ENCODE results near the gene RNF187.
"Not testable (repeated sequence)": the region's sequence is repeated elsewhere in the genome, so short reads cannot be mapped to it uniquely, and the experiment has no call there.

The RNF187 gene

DNA sequence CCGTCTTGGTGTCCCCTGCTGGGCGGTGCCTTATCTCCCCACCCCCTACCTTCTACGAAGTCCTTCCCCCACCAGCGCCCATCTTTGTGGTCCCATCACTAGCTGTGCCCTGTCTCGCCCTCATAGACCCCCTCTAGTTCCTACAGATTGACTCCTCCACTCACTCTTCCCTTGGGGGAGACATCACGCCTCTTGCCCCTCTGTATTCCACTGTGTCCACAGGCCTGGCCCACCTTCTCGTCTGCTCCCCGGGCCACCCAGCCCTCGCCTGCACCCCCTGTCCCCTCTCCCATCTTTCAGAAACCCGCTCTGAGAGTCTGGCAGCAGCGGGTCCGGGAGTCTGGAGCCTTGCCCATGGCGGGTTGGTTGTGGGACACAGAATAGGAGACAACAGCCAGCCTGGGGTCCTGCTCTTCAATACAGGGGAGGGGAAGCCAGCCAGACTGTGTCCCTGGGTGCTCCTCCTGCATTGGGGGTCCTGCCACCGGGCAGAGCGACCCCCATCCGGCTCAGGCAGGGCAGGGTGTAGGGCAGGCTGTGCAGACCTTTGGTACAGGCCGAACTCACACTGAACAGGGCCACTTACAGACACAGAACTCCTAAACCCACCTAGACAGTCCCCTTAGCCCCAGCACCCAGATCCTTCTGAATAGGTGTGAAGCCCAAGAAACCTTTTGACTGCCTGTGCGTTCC, 1.1 kb downstream of the RNF187 start:
- no peak for DNase-seq (ENCODE audit: low spot score)

DNA sequence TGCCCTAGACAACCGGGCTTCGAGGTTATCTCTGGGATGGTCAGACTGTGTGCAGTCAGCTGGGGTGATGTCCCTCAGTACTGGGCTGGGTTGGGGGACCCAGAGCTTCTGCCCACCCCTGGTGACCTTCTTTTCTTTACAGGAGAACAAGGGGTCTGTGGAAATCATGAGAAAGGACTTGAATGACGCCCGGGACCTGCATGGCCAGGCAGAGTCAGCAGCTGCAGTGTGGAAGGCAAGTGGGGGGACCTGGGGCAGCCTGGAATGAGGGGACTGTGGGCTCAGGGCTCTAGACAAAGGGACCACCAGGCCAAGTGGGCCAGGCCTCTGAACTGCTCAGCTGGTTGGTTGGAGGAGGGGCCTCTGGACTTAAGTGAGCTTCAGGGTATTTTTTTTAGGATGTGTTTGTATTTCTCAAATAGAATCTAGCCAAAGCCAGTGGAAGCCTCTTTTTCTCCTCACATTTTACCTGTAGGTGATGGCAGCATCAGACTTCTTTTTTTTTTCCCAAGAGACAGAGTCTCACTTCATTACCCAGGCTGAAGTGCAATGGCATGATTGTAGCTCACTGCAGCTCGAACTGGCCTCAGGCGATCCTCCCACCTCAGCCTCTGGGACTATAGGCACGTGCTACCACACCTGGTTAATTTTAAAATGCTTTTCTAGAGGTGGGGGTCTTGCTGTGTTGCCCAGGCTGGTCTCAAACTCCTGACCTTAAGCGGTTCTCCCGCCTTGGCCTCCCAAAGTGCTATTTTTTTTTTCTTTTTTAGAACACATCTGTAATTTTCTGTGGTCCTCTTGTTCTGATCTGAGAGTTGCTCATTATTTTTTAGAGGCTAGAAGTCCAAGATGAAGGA, 1.9 kb downstream of the RNF187 start:
- no peak for DNase-seq (ENCODE audit: low spot score)

DNA sequence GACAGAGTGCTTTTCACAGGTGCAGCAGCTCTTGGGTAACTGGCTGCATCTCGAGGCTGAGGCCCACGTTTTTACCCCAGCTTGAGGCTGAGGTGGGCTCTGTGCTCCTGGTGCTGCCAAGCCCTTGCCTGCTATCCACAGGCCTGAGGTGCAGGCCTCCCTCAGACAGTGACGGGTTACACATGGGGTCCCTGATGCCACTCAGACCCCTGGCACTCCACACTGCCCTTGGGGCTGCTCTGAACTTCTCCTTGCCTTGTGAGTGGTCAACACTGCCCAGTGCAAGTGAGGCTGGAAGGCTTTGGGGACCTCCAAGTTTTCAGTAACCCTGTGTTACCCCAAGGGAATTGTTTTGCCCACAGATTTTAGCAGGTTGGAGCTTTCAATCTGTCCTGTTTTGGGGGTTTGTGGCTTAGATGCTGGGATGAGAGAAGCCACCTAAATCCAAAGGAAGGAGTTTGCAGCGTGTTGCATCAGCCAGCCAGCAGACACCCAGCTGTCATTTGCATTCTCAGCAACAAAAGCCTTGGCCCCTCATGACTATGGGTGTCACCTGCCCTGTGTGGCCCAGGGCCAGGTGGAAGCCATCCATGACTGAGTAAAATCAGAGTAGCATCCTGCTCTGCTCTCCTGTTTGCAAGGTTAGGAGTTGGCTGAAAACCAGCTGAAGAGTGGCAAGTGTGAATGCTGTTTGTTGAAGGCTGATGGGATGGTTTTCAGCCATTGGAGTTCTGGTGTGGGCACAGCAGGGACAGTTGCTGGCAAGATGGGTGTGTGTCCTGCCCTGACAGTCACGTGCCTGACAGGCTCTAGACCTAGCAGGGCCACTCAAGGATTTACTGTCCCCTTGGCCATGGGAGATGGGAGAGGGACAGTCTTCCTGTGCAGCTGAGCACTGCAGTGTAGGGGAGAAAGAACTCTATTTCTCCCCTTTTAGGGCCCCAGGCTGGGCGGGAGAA, 3.2 kb downstream of the RNF187 start:
- no peak for DNase-seq (ENCODE audit: low spot score)

DNA sequence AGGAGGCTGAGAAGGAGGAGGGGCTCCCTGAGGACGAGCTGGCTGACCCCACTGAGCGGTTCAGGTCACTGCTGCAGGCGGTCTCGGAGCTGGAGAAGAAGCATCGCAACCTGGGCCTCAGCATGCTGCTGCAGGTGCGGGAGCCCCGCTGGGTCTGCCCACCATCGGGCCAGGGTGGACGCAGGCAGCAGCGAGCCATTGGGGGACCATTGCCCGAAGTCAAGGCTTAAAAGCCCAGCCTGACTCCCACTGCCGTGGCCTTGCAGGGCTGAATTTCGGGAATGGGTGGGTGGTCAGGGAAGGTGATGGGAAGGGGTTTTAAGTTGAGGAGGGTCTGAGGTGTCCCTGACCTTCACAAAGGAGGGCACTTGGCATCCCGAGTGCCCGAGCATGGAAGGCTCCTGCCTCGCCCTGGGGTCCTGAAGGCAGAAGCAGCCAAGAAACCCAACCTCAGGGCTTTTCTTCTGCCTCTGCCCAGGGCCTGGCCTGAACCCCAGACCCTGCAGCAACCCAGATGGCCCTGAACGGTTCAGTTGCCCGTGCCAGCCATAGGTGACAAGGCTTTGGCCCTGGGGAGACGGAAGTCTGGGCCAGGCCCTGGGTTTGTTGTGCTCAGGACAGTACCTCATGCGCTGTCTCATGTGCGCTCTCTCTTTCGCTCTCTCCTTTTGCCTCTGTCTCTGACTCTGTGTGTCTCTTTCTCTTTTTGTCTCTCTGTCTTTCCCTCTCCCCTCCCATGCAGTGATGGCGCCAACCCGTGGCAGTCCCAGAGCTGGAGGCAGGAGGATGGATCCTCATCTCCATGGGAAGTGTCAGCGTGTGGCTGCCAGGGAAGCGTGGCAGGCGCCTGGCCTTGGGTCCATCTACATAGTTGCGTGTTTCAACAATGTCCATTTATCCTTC, 6.2 kb downstream of the RNF187 start:
- DNase-seq (ENCODE audit: low spot score): no peak

DNA sequence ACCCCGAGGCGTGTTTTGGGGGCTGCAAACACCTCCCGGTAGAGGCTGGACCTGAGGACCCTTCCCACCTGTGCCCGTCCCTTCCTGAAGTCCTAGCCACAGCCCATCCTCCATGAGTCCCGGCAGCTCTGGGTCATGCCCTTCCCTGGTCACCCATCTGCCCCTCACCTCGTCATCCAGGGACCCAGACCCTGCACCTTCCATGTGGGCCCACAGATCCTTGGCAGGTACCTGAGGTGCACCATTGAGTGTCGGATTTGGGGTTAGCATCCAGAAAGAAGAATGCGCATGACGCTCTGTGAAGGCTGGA, 6.8 kb downstream of the RNF187 start:
- no peak for DNase-seq (ENCODE audit: low spot score)

DNA sequence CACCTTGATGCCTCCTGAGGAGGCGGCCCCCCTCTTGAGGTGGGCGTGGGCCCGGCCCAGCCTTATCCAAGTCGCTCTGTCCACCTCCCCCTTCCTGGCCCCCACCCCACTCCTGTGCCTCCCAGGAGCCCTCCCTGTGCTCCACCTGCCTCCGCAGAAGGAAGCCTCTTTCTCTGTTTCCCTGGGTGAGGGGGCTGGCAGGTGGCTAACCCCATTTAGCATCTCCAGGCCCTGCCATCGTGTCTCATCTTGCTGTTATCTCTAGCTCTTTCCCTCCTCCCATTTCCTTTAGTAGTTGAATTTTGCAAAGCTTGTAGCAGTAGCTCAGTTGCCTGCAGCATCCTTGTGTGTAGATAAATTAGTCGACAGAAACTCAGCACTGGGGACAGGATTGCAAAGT, 7.2 kb downstream of the RNF187 start:
- DNase-seq (ENCODE audit: low spot score): no peak

DNA sequence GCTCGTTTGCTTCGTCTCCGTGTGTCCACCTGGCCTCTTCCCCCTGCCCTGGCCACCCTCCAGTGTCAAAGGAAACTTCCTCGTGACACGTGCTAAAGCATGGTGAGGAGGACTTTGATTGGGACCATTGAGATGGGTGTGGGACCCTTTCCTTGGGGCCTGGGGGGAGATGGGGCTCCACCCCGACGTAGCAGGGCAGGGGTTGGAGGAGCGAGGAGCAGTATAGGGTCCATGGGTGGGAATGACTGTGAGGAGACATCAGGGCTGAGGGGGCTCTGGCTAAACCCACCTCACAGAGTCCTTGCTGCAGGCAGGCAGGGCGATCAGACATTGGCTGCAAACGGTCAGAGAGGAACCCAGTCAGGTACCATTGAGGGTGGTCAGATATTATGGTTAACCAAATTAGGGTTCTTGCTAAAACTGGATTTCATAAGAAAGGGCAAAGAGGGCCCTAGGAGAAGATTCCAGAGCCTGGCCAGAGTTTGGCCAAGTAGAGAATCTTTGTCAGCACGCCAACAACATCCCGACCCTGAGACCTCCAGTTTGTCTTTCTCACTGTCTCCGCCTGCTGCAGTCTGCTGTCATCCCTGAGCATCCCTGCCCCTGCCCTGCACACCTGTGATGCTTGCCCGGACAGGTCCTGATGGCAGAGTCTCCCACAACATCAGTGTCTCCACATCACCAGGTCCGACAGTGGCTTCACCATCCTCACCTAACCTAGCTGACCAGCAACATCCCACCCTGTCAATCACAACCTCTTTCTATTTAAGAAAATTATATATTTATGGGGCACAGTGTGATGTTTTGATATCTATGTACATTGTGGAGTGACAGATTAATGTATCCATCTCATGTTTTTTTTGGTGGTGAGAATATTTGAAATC, 8.0 kb downstream of the RNF187 start:
- no peak for DNase-seq (ENCODE audit: low spot score)

DNA sequence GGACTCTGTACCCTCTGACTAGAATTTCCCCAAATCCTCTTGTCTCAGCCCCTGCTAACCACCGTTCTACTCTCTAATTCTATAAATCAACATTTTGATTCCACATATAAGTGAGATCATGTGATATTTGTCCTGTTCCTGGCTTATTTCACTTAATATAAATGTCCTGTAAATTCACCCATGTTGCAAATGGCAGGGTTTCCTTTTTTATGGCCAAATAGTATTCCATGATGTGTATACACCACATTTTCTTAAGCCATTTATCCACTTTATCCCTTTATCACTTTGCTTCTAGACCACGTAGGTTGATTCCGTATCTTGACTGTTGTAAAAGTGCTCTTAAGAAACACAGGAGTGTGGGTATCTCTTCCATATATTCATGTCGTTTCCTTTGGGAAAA, 8.9 kb downstream of the RNF187 start:
- DNase-seq (ENCODE audit: low spot score): no peak

DNA sequence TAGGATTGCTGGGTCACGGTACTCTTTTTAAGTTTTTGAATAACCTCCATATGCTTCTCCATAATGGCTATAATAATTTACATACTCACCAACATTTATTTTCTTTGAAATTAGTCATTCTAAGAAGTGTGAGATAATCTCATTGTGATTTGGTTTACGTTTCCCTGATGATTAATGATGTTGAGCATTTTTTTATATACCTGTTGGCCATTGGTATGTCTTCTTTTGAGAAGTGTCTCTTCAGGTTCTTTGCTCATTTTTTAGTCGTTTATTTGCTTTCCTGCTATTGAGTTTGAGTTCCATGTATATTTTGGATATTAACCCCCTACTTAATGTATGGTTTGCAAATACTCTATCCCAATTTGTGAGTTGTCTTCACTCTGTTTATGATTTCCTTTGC, 9.3 kb downstream of the RNF187 start:
- no peak for DNase-seq (ENCODE audit: low spot score)

DNA sequence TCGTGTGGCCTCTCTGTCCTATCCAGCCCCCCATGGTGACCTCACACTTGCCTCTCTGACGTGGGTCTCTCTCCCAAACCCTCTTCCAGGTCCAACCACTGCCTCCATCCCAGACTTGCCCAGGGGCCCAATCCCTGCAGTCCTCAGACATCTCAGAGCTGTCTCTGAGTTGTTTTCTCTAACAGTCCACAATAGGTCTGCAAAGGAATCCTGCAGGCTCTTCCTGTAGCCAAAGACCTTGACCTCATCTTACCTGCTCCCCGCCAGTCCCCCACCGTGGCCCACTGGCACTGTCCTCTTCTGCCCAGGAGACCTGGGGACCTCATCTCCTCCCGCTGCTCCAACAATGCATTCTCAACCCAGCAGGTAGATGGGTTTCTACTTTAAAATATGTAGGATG, 10.0 kb downstream of the RNF187 start:
- no peak for DNase-seq (ENCODE audit: low spot score)

DNA sequence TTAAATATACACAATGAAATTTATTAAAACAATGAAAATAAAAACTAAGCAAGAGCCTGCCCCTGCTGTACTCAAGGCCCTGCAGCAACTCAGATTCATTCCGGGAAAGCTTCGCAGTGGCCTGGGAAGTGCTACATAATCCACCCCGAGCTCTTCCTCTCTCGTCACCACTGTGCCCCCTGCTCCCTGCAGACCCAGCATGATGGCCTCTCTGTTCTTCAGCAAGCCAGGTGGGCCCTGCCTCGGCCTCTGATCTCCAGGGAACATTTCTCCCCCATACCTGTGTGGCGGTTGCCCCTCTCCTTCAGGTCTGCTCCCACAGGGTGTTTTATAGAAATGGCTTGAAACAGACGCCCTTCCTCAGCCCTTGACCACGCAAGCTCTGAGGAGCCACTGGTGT, 10.6 kb downstream of the RNF187 start:
- no peak for DNase-seq (ENCODE audit: low spot score)

DNA sequence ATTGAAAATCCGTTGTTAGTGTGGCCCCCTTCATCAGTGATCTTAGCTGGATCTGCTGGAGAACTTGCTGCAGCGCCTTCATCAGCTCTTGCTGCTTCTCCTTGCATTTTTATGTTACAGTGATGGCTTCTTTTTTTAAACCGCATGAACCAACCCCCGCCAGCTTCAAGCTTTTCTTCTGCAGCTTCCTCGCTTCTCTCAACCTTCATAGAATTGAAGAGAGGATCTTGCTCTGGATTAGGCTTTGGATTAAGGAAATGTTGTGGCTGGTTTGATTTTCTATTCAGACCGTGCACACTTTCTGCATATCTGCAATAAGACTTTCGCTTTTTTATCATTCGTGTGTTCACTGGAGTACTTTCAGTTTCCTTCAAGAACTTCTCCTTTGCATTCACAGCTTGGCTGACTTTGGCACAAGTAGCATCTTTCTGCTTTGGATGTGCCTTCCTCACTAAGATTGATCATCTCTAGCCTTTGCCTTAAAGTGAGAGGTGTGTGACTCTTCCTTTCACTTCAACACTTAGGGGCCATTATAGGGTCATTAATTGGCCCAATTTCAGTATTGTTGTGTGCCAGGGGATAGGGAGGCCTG, 13.1 kb downstream of the RNF187 start:
- no peak for DNase-seq (ENCODE audit: low spot score)

DNA sequence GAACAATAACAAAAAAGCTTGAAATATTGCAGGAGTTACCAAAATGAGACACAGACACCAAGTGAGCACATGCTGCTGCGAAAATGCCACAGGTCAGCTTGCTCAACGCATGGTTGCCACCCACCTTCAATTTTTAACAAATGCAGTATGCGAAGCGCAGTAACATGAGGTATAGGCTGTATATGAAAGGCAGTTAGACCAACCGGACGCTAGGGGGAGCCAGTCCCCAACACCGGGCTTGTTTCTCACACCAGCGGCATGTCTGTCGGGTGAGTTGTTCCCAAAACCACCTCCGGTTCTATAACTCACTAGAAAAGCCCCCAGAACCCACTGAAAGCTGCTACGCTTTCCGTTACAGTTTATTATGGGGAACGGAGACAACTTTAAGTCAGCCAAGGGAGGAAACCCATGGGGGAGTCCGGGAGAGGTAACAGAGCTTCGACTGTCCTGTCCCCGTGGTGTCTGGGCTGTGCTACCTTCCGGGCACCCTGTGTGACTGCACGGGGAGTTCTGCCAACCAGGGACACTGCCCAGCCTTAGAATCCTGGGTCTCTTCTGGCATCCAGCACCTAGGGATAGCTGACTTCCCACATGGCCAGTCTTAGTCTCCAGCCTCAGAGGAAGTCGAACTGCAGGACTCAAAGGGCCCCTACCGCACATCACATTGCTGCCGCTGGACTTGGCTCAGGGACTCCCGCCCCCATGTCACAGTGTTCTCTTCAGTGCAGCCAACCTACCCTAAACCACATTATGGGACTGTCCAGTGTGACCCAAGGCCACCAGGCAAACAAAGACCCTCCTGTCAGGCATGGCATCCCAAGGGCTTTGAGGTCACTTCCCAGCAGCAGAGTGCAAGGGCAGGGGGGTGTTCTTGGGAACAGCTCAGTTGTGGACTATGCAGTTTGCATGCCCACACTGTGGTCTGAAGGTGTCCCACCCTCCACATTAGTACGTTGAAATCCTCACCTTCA, 14.0 kb downstream of the RNF187 start:
- DNase-seq (ENCODE audit: low spot score): peak; percentile 69

DNA sequence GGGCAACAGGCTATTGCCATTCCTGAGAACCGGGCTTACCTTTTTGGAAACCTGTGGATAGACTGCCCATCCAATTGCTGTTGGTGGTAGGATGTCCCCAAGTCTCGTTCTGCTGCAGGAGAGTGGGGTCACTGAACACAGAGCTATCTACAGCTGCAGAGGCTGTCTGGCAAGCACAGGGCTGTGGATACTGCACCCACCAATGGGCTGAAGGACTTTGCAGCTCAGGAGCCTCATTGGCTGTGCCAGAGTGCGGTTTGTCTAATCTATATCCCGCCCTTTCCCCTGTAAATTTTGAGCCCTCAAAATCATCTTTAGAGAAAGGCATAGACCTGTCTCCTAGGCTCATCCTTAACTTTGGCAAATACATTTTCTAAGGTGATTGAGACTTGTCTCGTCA, 15.3 kb downstream of the RNF187 start:
- no peak for DNase-seq (ENCODE audit: low spot score)

DNA sequence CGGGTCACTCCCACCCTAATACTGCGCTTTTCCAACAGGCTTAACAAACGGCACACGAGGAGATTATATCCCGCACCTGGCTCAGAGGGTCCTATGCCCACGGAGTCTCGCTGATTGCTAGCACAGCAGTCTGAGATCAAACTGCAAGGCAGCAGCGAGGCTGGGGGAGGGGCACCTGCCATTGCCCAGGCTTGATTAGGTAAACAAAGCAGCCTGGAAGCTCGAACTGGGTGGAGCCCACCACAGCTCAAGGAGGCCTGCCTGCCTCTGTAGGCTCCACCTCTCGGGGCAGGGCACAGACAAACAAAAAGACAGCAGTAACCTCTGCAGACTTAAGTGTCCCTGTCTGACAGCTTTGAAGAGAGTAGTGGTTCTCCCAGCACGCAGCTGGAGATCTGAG, 18.8 kb downstream of the RNF187 start:
- not testable (repeated sequence) for DNase-seq (ENCODE audit: low spot score)

DNA sequence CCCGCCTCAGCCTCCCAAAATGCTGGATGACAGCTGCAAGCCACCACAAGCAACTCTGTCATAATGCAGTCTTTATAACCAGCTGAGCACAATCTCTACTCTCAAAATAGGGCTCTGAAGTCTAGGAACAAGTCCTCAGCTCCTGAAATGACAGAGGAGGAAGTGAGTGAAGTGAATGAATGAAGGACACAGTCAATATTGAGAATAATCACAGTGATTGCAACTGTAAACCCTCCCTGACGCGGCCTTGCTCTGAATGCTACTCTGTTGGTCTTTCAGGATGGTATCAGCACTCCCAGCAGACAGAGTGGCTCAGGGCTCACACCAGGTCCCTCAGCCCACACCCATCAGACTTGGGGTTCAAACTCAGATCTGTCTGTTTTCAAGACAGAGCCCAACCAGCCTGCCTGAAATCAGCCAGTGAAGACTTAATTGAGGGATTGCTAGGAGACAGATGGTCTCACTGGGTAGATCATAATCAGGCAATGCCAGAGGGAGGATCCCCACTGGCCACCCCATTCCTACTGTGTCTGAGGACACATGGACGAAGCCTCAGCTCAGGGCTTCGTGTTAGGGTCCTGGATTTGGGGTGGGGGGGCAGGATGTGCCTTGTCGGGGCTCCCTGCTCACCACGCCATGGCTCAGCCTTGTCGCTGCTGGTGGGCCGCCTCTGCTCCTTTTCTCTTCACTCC, 20.9 kb downstream of the RNF187 start:
- no peak for DNase-seq (ENCODE audit: low spot score)

DNA sequence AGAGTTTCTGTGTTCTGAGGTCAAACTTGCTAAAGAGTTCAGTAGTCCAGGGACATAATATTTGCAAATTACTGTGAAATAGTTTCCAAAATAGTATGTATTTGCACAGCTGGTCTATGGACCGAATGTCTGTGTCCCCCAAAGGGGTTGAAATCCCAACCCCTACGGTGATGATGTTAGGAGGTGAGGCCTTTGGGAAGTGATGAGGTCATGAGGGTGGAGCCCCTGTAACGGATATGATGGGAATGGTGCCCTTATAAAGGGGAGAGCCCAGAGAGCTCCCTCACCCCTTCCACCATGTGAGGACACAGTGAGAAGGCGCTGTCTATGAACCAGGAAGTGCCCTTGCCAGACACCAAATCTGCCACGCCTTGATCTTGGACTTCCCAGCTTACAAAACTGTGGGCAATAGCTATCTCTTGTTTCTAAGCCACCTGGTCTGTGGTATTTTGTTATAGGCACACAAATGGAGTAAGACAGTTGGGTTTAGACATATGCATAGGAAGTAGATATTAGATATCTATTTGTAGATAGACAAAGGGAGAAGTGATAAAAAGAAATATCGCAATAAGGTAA, 21.7 kb downstream of the RNF187 start:
- DNase-seq (ENCODE audit: low spot score): no peak
